Measurements from ENCODE around the gene KCNK17.

- no peak for TF ChIP-seq CTCF (conservative IDR thresholded peaks at IDR 0.05; ENCODE audit: low read length)
- TF ChIP-seq EZH2phosphoT487 (IDR thresholded peaks at IDR 0.05; ENCODE audit: borderline replicate concordance, low read depth, low read length), result no peak
Observed at GRCh38 chr6:39280247-39280731, 33.9 kb downstream of the KCNK17 start.
